Endothelial cell of umbilical vein (primary cell): ENCODE results near the gene AFG1L. TPM values are rescaled to one million over a fixed set of nuclear protein-coding genes. Genes with fewer than 3 reads are reported as not detected.

Experiments used
- BruUV-seq: library from RNA; stranded (reverse); fragments of 400-500 nt; replicated peaks from 2 replicates; lab custom pipeline; 2021; lab: Mats Ljungman, UMichigan
- CTCF ChIA-PET: fragments of 300-600, 350-600 bp; sonication (Branson Sonifier 250); formaldehyde crosslinking; loops from one replicate; lab custom pipeline; 2021; ENCODE audit warnings: antibody characterized with exemption, inconsistent platforms; lab: Charles Lee
- POLR2A ChIA-PET: fragments of 300-600, 350-600 bp; sonication (Branson Sonifier 250); formaldehyde crosslinking; loops from one replicate; lab custom pipeline; 2021; ENCODE audit warnings: antibody characterized with exemption, inconsistent platforms; lab: Charles Lee
- DNase-seq: peaks from one replicate; pipeline ENCODE4 v3.0.0-alpha.2; 2011; ENCODE audit warnings: low read depth, low spot score
- FAIRE-seq: peaks from 2 replicates; lab custom pipeline; 2011; peaks lifted over from hg19 to GRCh38; lab: Jason Lieb, UNC
- H2AFZ ChIP-seq: 2 replicates; pipeline ENCODE4 v1.6.0; 2012; ENCODE audit warnings: low read depth, low read length, control low read depth, inconsistent platforms
- H3K27ac ChIP-seq: 2 replicates; pipeline ENCODE4 v1.5.1; 2011; ENCODE audit warnings: low read depth, mild to moderate bottlenecking, control low read depth, low read length, moderate library complexity; ENCODE audit not compliant: insufficient read depth
- H3K27me3 ChIP-seq, 2 experiments: 2 replicates each; pipeline versions ENCODE4 v1.6.0 to v1.6.1; 2011; ENCODE audit warnings: low read length in 2 of 2, mixed read lengths in 1 of 2; ENCODE audit not compliant: control insufficient read depth in 2 of 2, insufficient read depth in 2 of 2
- H3K36me3 ChIP-seq, 2 experiments: 2 replicates in 1 of 2; 3 replicates in 1 of 2; pipeline ENCODE4 v1.5.1; 2011; ENCODE audit warnings: low read length in 2 of 2, mild to moderate bottlenecking in 1 of 2, moderate library complexity in 1 of 2; ENCODE audit not compliant: control insufficient read depth in 2 of 2, insufficient read depth in 2 of 2; ENCODE audit errors: extremely low read depth in 1 of 2
- H3K4me1 ChIP-seq: 3 replicates; pipeline ENCODE4 v1.5.1; 2011; ENCODE audit warnings: mild to moderate bottlenecking, low read length; ENCODE audit not compliant: control insufficient read depth, insufficient read depth; ENCODE audit errors: extremely low read depth
- H3K4me2 ChIP-seq: 2 replicates; pipeline ENCODE4 v1.6.1; 2011; ENCODE audit warnings: low read length, control low read depth, mixed read lengths; ENCODE audit not compliant: insufficient read depth
- H3K4me3 ChIP-seq, 3 experiments: fragments of 200-600 bp in 1 of 3; sonication (generic), shearing (Covaris generic) in 1 of 3; replicated peaks in 1 of 3; 2 replicates each; pipeline ENCODE4 v1.5.1; 2011 to 2016; ENCODE audit warnings: control low read depth in 3 of 3, low read length in 3 of 3, mild to moderate bottlenecking in 2 of 3, inconsistent platforms in 1 of 3, low read depth in 1 of 3, moderate library complexity in 1 of 3; ENCODE audit not compliant: insufficient read depth in 1 of 3
- H3K79me2 ChIP-seq: 2 replicates; pipeline ENCODE4 v1.6.0; 2012; ENCODE audit warnings: low read length, inconsistent platforms; ENCODE audit not compliant: control insufficient read depth, insufficient read depth
- H3K9ac ChIP-seq: replicated peaks from 2 replicates; pipeline ENCODE3; 2011; ENCODE audit warnings: low read length, control low read depth; ENCODE audit not compliant: insufficient read depth; ENCODE audit errors: extremely low read depth
- H3K9me1 ChIP-seq: replicated peaks from 3 replicates; pipeline ENCODE4 v1.6.0; 2011; ENCODE audit warnings: mild to moderate bottlenecking, low read length; ENCODE audit not compliant: control insufficient read depth, insufficient read depth; ENCODE audit errors: extremely low read depth
- H3K9me3 ChIP-seq: replicated peaks from 2 replicates; pipeline ENCODE4 v1.5.1; 2012; ENCODE audit warnings: low read length, inconsistent platforms; ENCODE audit not compliant: control insufficient read depth, insufficient read depth
- H4K20me1 ChIP-seq: replicated peaks from 2 replicates; pipeline ENCODE3; 2011; ENCODE audit warnings: mild to moderate bottlenecking, low read length; ENCODE audit not compliant: control insufficient read depth, insufficient read depth; ENCODE audit errors: extremely low read depth
- CTCF ChIP-seq, 2 donors: IDR thresholded peaks; 1 replicate in 1 of 2; 2 replicates in 1 of 2; pipeline ENCODE4 v1.5.1; 2011; ENCODE audit warnings: low read length in 2 of 2, mild to moderate bottlenecking in 2 of 2, moderate library complexity in 2 of 2, control low read depth in 1 of 2, inconsistent platforms in 1 of 2, low read depth in 1 of 2; ENCODE audit not compliant: insufficient read depth in 1 of 2; ENCODE audit errors: extremely low read depth in 1 of 2
- EZH2 ChIP-seq: IDR thresholded peaks from 2 replicates; pipeline ENCODE4 v1.6.1; 2012; ENCODE audit warnings: borderline replicate concordance, low read depth, mild to moderate bottlenecking, moderate library complexity, low read length, inconsistent platforms; ENCODE audit not compliant: severe bottlenecking
- FOS ChIP-seq: IDR thresholded peaks from 2 replicates; pipeline ENCODE4 v1.6.1; 2011; ENCODE audit warnings: mild to moderate bottlenecking, low read length, moderate library complexity, borderline replicate concordance; ENCODE audit not compliant: insufficient read depth
- GATA2 ChIP-seq: IDR thresholded peaks from 2 replicates; pipeline ENCODE4 v1.7.0; 2011; ENCODE audit warnings: low read depth, mild to moderate bottlenecking, moderate library complexity, mixed read lengths, low read length; ENCODE audit not compliant: insufficient read length, insufficient read depth
- JUN ChIP-seq: IDR thresholded peaks from 2 replicates; pipeline ENCODE4 v1.6.1; 2011; ENCODE audit warnings: borderline replicate concordance, low read depth; ENCODE audit not compliant: insufficient read length, insufficient read depth
- MAX ChIP-seq: IDR thresholded peaks from 2 replicates; pipeline ENCODE4 v1.6.1; 2011; ENCODE audit not compliant: insufficient read depth, insufficient read length
- MYC ChIP-seq: IDR thresholded peaks from one replicate; pipeline ENCODE4 v1.6.1; 2011; ENCODE audit warnings: mild to moderate bottlenecking, low read depth, low read length
- POLR2A ChIP-seq: IDR thresholded peaks from 2 replicates; pipeline ENCODE4 v1.6.1; 2012; ENCODE audit warnings: low read depth, mild to moderate bottlenecking, control low read depth, low read length
- POLR2AphosphoS5 ChIP-seq: IDR thresholded peaks from 2 replicates; pipeline ENCODE4 v1.6.1; 2012; ENCODE audit warnings: low read depth, mild to moderate bottlenecking, control low read depth, low read length, moderate library complexity; ENCODE audit not compliant: insufficient read depth
- dilution Hi-C: fragments of 300-500 bp; cut with MboI; formaldehyde crosslinking; loops from one replicate; pipeline ENCODE4 v1.15.0; 2019; ENCODE audit warnings: low sequenced_read_pairs; ENCODE audit not compliant: extremely low pct_ligation_motif_present
- intact Hi-C: fragments of 100-400 bp; cut with micrococcal nuclease; formaldehyde crosslinking; loops from one replicate; pipeline ENCODE4 v1.10.0; 2022
- polyA plus RNA-seq, 4 experiments: library from polyadenylated mRNA; depleted of rRNA in 3 of 4; stranded (reverse) in 3 of 4; unstranded in 1 of 4; fragments of >200 nt; gene quantifications; 2 replicates each; pipeline versions ENCODE4 v1.2.1 to v1.2.3, GENCODE V29; 2011 to 2012; ENCODE audit warnings: missing spikeins in 1 of 4
- total RNA-seq: library from RNA; stranded (reverse); gene quantifications from 2 replicates; pipeline ENCODE4 v1.2.3, GENCODE V29; 2021

Gene AFG1L
- total and polyA plus RNA-seq, 2 donors (not counting 3 experiments of a cell fraction or from before 2014, with no cell fraction given): 1.0 to 6.2 TPM

- Histone ChIP-seq H3K79me2 (no peaks in the 10 kb centered on the region), H4K20me1 (no peaks in the 10 kb centered on the region), H3K27ac (no peak overlapping the region), H3K9me3 (no peaks in the 10 kb centered on the region), H3K36me3 (no peaks in the 10 kb centered on the region), H2AFZ (no peak overlapping the region), H3K9ac (no peak overlapping the region), H3K27me3 (no peaks in the 10 kb centered on the region), H3K4me2 (no peak overlapping the region), H3K4me3 (no peak overlapping the region), H3K4me1 (peaks cover 2% of the 10 kb centered on the region), H3K9me1 (no peaks in the 10 kb centered on the region)
- no peak for TF ChIP-seq MAX
- TF ChIP-seq POLR2A: no peak
- no peak for TF ChIP-seq MYC
- no peak for TF ChIP-seq FOS
- TF ChIP-seq POLR2AphosphoS5: no peak
- TF ChIP-seq GATA2: no peak
- TF ChIP-seq CTCF (IDR thresholded peaks at IDR 0.05; ENCODE audit: extremely low read depth in 1 of 2, insufficient read depth in 1 of 2, low read depth in 1 of 2, low read length in 2 of 2): no peak
- no peak for TF ChIP-seq EZH2
- TF ChIP-seq JUN: no peak
- POLR2A ChIA-PET: no interaction called here
- CTCF ChIA-PET: interaction anchor here (1.1 to 2.5 kb wide), 3 partner anchors 15 to 271 kb away, joined by 3 to 11 read pairs (median 4); no protein-coding TSS in a partner anchor
- DNase-seq: no peak
- BruUV-seq: no TSS peak
- intact Hi-C loops: no loop called here
- dilution Hi-C loops: no loop called here
- no peak for FAIRE-seq
Measured at GRCh38 chr6:108438918-108439317, 144.1 kb downstream of the AFG1L start.
